OCI-LY7 (cell line): ENCODE results near the gene AKR1C4.

Source experiments
- CTCF ChIP-seq: fragments of 200-600 bp; sonication (generic); conservative IDR thresholded peaks from 2 replicates; pipeline ENCODE4 v1.5.1; 2014; ENCODE audit warnings: mild to moderate bottlenecking, antibody characterized with exemption, low read length, moderate library complexity, mixed read lengths
- EZH2phosphoT487 ChIP-seq: fragments of 200-600 bp; sonication (generic); IDR thresholded peaks from 2 replicates; pipeline ENCODE4 v1.6.1; 2018; ENCODE audit warnings: low read depth, borderline replicate concordance, mild to moderate bottlenecking, mixed run types, antibody characterized with exemption, low read length, moderate library complexity, mixed read lengths

- TF ChIP-seq CTCF (no peak), EZH2phosphoT487 (no peak)
Observed at GRCh38 chr10:5196702-5197113, at the start of gene AKR1C4.
